GM18520 (cell line): Measurements from ENCODE around the gene ATAD3C.
"Not testable (repeated sequence)": the region's sequence is repeated elsewhere in the genome, so short reads cannot be mapped to it uniquely, and the experiment has no call there.

Experiments
- ATAC-seq: cut with Tn5 transposase; IDR thresholded peaks from one replicate; pipeline ENCODE4 v1.9.1; 2021; ENCODE audit not compliant: unreplicated experiment

ATAD3C gene

DNA sequence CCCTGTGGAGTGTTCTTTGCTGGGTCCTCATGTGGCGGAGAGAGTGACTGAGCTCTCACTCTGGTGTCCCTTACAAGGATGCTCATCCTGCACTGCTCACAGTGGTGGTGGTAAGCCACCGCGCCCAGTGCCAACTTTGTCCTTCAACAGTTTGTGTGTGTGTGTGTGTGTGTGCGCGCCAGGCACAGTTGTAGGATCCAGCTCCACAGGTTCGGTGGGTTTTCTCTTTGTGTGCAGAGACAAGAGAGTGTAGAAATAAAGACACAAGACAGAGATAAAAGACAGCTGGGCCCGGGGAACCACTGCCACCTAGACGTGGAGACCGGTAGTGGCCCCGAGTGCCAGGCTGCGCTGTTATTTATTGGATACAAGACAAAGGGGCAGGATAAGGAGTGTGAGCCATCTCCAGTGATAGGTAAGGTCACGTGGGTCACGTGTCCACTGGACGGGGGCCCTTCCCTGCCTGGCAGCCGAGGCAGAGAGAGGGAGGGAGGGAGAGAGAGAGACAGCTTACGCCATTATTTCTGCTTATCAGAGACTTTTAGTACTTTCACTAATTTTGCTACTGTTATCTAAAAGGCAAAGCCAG, 55.4 kb downstream of the ATAD3C start:
- not testable (repeated sequence) for ATAC-seq

DNA sequence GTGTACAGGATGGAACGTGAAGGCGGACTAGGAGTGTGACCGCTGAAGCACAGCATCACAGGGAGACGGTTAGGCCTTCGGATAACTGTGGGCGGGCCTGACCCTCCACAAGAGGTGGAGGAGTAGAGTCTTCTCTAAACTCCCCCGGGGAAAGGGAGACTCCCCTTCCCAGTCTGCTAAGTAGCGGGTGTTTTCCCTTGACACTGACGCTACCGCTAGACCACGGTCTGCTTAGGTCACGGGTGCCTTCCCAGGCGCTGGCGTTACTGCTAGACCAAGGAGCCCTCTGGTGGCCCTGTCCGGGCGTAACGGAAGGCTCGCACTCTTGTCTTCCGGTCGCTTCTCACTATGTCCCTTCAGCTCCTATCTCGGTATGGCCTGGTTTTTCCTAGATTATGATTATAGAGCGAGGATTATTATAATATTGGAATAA, 55.9 kb downstream of the ATAD3C start:
- ATAC-seq, result peak; percentile 52

GRCh38 chr1:1505801-1506200, 56.3 kb downstream of the ATAD3C start:
- ATAC-seq, result not testable (repeated sequence)

- no peak for ATAC-seq
These were observed 57.8 kb downstream of the ATAD3C start for GRCh38 chr1:1507305-1507704.

- not testable (repeated sequence) for ATAC-seq
These were observed 59.4 kb downstream of the ATAD3C start for GRCh38 chr1:1508775-1509464.

GRCh38 chr1:1509465-1509850, 60.0 kb downstream of the ATAD3C start:
- ATAC-seq, result not testable (repeated sequence)

DNA sequence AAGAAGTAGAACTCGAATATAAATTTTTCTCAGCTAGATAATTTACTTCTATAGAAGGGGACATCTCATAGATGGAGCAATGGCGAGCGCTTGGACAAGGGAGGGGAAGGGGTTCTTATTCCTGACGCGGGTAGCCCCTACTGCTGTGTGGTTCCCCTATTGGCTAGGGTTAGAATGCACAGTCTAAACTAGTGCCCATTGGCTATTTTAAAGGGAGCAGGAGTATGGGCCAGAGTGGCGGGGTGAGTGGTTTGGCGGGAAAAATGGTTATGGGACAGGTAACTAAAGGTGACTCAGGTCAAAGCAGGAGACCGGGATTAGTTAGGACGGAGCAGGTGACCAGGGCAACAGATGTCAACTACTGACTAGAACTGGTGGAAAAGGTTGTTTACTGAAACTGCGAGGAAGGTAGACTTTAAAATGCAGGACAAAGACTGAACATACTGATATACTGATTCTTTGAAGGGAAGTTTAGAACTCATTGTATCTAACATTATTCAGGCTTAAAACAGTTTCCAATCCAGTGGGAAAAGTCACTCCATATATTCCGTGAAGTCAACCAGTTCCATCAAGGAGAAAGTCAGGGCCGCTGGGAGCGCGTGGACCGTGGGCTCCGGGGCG, 61.5 kb downstream of the ATAD3C start:
- no peak for ATAC-seq

DNA sequence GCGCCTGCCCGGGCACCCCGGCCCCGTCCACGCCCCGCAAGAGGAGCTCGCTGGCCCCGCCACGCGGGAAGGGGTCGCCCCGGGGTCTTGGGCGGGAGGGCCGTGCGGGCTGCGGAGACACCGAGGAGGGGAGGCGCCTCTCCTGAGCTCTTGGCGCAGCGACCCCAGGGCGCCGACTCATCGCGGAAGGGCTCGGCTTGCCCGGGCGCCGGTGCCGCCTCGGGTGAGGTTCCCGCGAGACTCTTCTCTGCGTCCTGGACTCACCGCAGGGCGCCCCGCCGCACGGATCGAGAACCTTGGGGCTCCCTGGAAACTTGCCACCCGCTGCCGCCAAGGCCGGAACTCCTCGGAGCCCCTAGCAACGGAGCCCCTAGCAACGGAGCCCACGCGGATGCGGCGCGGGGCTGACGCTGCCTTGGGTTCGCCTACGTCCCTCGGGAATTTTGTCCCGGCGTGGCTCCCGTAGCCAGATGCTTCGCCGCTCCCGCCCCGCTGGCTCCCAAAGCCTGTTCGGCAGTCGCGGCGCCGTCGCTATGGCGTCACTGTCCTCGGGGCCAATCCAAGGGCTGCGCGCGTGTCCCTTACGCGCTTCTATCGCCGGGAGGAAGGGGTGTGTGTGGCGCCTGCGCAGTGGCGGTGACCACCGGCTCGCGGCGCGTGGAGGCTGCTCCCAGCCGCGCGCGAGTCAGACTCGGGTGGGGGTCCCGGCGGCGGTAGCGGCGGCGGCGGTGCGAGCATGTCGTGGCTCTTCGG, 62.2 kb downstream of the ATAD3C start, which contains the start of gene ATAD3A:
TSS of gene ATAD3A (plus strand) at position 630 of the 753 bp plus-strand sequence. CDS start at position 737, 107 bp downstream.
- ATAC-seq, result peak; percentile 84

GRCh38 chr1:1512425-1512824, 62.9 kb downstream of the ATAD3C start:
- not testable (repeated sequence) for ATAC-seq

DNA sequence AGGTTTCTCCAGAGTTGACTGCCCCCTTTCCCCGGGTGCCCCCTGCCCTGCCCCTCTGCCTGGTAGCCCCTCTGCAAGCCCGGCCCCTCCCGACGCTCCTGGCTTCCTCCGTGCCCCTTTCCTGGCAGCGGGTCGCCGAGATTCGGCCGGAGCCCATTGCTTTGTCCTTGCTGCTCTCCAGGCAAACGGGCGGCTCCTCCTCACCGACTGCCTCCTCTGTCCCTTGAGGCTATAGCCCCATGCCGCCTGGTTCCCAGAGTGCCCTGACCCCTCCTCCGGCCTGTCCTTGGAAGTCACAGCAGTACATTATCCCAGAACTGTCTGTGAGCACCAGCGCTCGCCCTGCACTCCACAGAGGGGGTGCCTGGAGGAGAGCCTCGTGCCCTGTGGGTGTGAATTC, 64.2 kb downstream of the ATAD3C start:
- ATAC-seq, result not testable (repeated sequence)

- not testable (repeated sequence) for ATAC-seq
These were observed 64.9 kb downstream of the ATAD3C start for GRCh38 chr1:1514376-1514775.

GRCh38 chr1:1516923-1517322, 67.4 kb downstream of the ATAD3C start:
- ATAC-seq, result not testable (repeated sequence)

DNA sequence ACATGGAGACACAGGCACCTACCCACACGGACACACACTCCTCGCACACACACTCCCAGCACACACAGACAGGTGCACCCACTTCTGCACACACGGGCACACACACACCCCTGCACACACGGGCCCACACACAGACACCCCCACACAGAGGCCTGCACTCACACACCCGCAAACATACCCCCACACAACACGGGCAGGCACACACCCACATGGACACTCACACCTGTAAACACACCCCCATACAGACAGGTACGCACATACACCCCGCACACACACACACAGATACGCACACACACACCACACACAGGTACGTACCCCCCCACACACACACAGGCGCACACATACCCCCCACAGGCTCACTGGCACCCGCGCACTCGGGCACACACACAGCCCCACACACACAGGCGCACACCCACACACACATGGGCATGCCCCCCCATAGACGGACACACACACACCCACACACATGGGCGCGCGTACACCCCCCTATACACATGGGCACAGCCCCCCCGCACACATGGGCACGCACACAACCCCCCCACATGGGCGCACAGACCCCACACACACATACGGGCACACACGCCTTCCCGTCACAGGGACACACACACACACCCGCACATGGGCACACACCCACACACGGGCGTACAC, 68.6 kb downstream of the ATAD3C start:
- no peak for ATAC-seq

DNA sequence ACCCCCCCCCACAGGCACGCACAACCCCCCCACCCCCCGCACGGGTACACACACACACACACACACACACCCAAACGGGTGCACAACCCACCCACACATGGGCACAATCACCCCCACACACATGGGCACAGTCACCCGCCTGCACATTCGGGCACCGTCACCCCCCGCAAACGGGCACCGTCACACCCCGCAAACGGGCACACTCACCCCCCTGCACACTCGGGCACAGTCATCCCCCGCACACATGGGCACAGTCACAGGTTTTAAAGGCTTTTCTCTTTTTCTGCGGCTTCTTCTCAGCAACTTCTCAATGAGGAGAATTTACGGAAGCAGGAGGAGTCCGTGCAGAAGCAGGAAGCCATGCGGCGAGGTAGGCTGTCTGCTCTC, 69.1 kb downstream of the ATAD3C start:
- not testable (repeated sequence) for ATAC-seq
